Kidney tubule cell (primary cell): Measurements from ENCODE around the gene ICA1L.

Source experiments
- DNase-seq: peaks from one replicate; pipeline ENCODE4 v3.0.0-alpha.2; 2018; ENCODE audit warnings: low spot score

Gene ICA1L

GRCh38 chr2:202847693-202848524 is 23.7 kb downstream of the ICA1L start:
- DNase-seq: no peak

- no peak for DNase-seq
Observed at GRCh38 chr2:202844656-202845055, 26.9 kb downstream of the ICA1L start.

GRCh38 chr2:202842690-202843089 is 28.9 kb downstream of the ICA1L start:
- DNase-seq: no peak

- no peak for DNase-seq
Observed at GRCh38 chr2:202841090-202841867, 30.3 kb downstream of the ICA1L start.

- peak; percentile 69 for DNase-seq
Observed at GRCh38 chr2:202831242-202832220, 40.0 kb downstream of the ICA1L start.

- DNase-seq: no peak
Observed at GRCh38 chr2:202824901-202825300, 46.7 kb downstream of the ICA1L start.

- DNase-seq: no peak
Observed at GRCh38 chr2:202822411-202822810, 49.2 kb downstream of the ICA1L start.

GRCh38 chr2:202821206-202822160 is 50.1 kb downstream of the ICA1L start:
- DNase-seq: no peak

GRCh38 chr2:202818321-202818720 is 53.2 kb downstream of the ICA1L start:
- no peak for DNase-seq

GRCh38 chr2:202817771-202818170 is 53.8 kb downstream of the ICA1L start:
- no peak for DNase-seq

GRCh38 chr2:202815548-202816360 is 55.8 kb downstream of the ICA1L start:
- no peak for DNase-seq

GRCh38 chr2:202814226-202814625 is 57.3 kb downstream of the ICA1L start:
- no peak for DNase-seq

- DNase-seq: no peak
Observed at GRCh38 chr2:202813387-202813786, 58.2 kb downstream of the ICA1L start.

GRCh38 chr2:202808754-202809153 is 62.8 kb downstream of the ICA1L start:
- DNase-seq: no peak

GRCh38 chr2:202807431-202808138 is 64.0 kb downstream of the ICA1L start:
- DNase-seq: peak; percentile 95

GRCh38 chr2:202805911-202806310 is 65.7 kb downstream of the ICA1L start:
- DNase-seq: peak; percentile 43

GRCh38 chr2:202797944-202798343 is 73.6 kb downstream of the ICA1L start:
- no peak for DNase-seq

GRCh38 chr2:202790676-202791075 is 80.9 kb downstream of the ICA1L start:
- peak; percentile 30 for DNase-seq

- DNase-seq: no peak
Observed at GRCh38 chr2:202786842-202787241, 84.7 kb downstream of the ICA1L start.
